GM19452 (cell line): ENCODE measurements around the gene COL23A1.

Experiments used
- ATAC-seq: cut with Tn5 transposase; IDR thresholded peaks from one replicate; pipeline ENCODE4 v1.9.1; 2021; ENCODE audit not compliant: unreplicated experiment

Gene COL23A1

GRCh38 chr5:178426326-178427130 is 163.7 kb downstream of the COL23A1 start:
- ATAC-seq, result no peak

GRCh38 chr5:178425621-178426068 is 164.5 kb downstream of the COL23A1 start:
- no peak for ATAC-seq

- ATAC-seq, result no peak
Measured at GRCh38 chr5:178424810-178425177, 165.4 kb downstream of the COL23A1 start.

GRCh38 chr5:178423901-178424809 is 166.0 kb downstream of the COL23A1 start:
- ATAC-seq, result no peak

GRCh38 chr5:178423431-178423830 is 166.8 kb downstream of the COL23A1 start:
- ATAC-seq, result no peak

GRCh38 chr5:178422400-178422775 is 167.8 kb downstream of the COL23A1 start:
- ATAC-seq, result no peak

GRCh38 chr5:178421699-178422399 is 168.3 kb downstream of the COL23A1 start:
- ATAC-seq, result no peak

- ATAC-seq, result no peak
Measured at GRCh38 chr5:178421128-178421527, 169.1 kb downstream of the COL23A1 start.

- ATAC-seq, result no peak
Measured at GRCh38 chr5:178420354-178420781, 169.8 kb downstream of the COL23A1 start.

GRCh38 chr5:178419651-178420050 is 170.5 kb downstream of the COL23A1 start:
- no peak for ATAC-seq

- ATAC-seq, result no peak
Measured at GRCh38 chr5:178419196-178419595, 171.0 kb downstream of the COL23A1 start.

- no peak for ATAC-seq
Measured at GRCh38 chr5:178418471-178419010, 171.7 kb downstream of the COL23A1 start.

- no peak for ATAC-seq
Measured at GRCh38 chr5:178418031-178418430, 172.2 kb downstream of the COL23A1 start.

- ATAC-seq, result no peak
Measured at GRCh38 chr5:178417391-178417811, 172.8 kb downstream of the COL23A1 start.

GRCh38 chr5:178416919-178417318 is 173.3 kb downstream of the COL23A1 start:
- no peak for ATAC-seq

GRCh38 chr5:178416206-178416882 is 173.8 kb downstream of the COL23A1 start:
- no peak for ATAC-seq

- ATAC-seq, result no peak
Measured at GRCh38 chr5:178415353-178415752, 174.8 kb downstream of the COL23A1 start.

GRCh38 chr5:178413988-178414387 is 176.2 kb downstream of the COL23A1 start:
- ATAC-seq, result no peak

- ATAC-seq, result no peak
Measured at GRCh38 chr5:178411083-178411482, 179.1 kb downstream of the COL23A1 start.

- ATAC-seq, result no peak
Measured at GRCh38 chr5:178407646-178408045, 182.5 kb downstream of the COL23A1 start.
